GM21360 (cell line): ENCODE measurements around the gene FBN1.
A peak's percentile ranks its signal among the peaks of the same experiment; 100 is the strongest.

Source experiments
- ATAC-seq: cut with Tn5 transposase; IDR thresholded peaks from one replicate; pipeline ENCODE4 v1.9.1; 2021; ENCODE audit warnings: mild to moderate bottlenecking, moderate library complexity; ENCODE audit not compliant: unreplicated experiment

FBN1 gene

GRCh38 chr15:48522123-48522522 lies 123.4 kb downstream of the FBN1 start:
- no peak for ATAC-seq

- no peak for ATAC-seq
These were observed 124.9 kb downstream of the FBN1 start for GRCh38 chr15:48520376-48521155.

DNA sequence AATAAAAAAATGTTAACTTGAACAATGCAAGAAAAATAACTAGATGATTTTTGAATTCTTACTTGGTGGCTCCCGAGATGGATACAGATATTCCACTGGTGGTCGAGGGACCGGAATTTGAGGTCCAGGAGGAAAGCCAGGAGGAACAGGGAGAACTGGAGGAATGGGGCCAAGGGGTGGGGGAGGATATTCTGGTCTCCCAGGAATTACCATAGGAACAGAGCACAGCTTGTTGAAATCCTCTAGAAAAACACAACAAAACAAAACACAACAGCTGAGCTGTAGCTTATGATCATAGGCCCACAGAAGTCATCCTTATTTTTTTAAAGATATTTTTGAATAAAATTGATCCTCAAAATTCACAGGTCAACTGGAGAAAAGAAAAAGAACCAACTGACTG lies 129.4 kb downstream of the FBN1 start:
- no peak for ATAC-seq

DNA sequence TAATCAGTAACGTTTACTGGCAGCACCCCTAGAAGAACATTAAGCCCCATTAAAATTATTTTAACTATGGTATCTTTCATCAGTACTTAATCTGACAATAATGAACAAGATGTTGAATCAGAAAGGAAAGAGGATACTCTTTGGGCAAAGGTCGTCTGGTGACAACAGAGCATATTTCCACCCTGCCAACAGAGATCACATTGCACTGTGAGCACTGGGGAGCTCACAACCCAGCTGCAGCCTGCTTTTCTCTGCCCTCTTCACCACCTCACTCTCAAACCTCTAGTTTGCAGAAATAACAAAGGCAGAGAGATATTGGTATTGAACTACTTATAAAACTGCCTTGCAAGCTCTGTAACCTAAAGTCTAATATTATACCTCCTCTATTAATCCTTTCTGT lies 130.0 kb downstream of the FBN1 start:
- no peak for ATAC-seq

DNA sequence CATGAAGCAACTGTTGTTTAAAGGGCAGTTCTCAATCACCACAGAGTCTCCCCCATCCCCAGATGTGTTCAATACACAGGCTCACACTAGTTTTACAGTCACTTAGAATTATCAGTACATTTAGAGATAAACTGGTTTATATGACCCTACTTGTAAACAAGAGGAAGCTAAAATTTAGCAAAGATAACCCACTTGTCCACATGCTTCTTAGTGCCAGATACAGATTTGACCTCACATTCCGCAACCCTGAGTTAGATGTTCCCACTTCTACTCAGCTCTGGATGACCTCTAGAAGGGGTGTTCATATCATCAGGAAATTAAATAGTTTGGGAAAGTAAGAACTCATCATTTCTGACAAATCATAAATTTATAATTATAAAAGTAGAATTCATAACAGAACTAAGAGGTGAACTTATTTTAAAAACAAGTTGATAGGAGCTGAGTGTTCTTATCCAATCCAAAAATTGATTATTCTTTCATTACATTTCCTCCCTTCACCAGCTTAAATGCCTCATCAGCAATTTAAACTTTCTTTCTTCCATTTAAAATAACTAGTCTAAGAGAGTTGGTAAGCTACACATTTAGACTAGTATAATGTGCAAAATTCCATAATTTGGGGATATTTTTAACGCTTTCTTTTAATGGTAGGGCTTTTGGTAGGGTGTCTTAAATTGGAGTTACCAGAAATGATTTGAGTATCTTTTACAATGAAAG lies 131.2 kb downstream of the FBN1 start:
- ATAC-seq, result no peak

DNA sequence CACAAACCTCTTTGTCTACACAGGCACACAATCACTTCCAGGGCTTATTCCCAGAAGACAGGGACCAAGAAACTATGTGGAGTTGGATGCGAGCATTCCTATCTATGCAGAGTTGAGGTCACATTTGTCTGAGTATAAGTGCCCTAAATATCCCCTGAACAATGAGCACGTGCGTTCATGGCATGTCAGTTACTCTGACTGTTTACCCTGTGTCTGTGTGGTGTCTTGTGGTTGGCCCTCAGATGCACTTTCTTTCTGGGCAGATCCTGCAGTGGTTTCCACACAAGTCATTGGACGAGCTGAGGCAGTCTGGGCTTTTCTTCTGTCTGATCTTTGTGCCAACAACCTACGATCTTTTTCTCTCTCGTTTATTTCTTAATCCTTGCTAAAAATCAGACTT lies 134.5 kb downstream of the FBN1 start:
- ATAC-seq, result no peak

DNA sequence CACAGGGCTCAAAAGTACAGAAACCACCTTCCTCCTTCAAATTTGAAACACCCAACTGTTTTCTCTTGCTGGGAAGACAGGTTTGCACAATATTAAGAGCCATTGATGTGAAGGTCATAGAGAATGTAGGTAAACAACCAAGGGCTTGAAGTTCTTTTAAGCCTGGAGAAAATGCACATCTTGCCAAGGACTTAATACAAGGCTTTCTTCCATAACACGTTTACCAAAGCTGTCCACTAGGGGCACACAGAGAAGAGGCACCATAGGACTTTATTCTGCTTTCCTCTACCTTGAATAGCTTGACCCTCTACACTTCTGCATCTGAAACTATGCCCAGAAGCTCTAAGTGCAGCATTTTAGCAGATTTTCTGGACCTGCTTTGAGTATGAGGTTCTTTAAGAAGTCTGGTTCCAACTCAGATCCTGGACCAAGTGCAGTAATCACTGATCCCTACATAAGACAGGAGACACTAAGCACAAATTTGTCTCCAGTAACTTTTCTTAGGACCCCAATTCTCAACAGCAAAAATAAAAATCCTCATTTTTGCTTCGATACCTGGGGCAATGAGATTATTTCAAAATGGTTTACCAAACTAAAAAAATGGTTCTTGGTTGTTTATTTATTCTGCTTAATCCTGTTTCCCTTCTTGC lies 138.0 kb downstream of the FBN1 start:
- peak; percentile 66 for ATAC-seq

GRCh38 chr15:48505067-48505466 lies 140.4 kb downstream of the FBN1 start:
- ATAC-seq, result no peak

DNA sequence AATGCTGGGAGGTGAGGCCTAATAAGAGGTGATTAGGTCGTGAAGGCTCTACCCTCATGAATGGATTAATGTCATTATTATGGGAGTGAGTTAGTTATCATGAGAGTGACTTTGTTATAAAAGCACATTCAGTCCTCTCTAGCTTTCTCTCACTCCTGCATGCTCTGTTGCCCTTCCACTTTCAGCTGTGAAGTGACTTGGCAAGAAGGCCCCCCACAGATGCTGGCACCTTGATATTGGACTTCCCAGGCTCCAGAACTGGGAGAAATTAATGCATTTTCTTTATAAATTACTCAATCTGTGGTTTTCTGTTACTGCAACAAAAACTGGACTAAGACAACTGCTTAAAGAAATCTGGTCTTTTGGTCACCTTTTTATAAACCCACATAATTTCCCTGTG lies 144.3 kb downstream of the FBN1 start:
- no peak for ATAC-seq

- no peak for ATAC-seq
These were observed 144.9 kb downstream of the FBN1 start for GRCh38 chr15:48500595-48500994.

DNA sequence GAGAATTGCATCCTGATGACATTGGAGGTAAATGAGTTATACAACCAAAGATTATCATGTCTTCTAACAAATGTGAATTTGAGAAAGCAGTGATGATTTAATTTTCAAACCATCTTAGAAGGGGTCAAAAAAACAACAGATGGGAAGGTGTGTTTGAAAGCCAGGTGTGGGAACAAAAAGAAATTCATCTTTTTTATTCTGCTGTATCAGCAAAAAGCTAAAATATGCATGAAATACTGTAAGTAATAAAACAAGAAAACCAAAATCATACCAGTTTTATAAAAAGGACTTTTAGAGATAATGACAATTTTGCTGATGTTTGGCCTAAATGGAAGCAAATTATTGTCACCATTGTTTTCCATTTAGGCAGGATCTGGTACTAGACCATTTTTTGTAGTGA lies 145.5 kb downstream of the FBN1 start:
- no peak for ATAC-seq

DNA sequence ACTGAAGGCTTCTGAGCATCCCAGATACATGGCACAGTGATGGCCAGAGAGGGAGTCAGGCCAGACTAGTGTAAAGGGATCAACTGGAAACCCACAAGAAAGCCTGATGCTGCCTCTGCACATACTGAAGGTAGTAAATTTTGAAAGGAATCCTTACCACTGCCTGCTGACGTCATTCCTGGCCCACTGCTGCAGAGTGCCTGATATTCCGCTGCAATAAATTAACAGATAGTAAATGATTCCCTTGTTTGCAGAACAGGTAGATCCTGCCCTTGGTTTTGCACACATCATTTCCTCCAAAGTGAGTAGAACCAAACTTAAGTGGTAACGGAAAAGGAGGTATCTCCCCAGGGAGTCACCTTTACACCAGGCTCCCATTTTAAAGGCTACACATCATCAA lies 146.7 kb downstream of the FBN1 start:
- ATAC-seq, result no peak

DNA sequence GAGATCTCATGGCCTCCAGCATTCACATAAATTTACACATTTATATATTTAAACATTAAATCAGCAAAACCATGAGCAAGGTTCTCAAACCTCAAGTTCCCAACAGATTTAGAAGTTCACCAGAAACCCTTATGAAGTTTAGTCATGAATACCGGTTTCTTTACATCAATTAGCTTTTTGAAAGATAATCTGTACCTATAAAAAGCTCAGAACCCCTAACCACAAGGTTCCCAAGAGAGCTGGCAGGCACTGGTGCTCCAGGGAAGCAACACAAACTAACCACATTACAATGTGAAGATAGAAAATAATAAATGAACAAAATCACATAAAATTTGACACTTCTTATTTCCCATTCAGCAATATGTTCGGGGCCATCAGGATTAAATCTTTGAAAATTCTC lies 150.9 kb downstream of the FBN1 start:
- ATAC-seq, result no peak

GRCh38 chr15:48493763-48494225 lies 151.7 kb downstream of the FBN1 start:
- no peak for ATAC-seq

- ATAC-seq, result no peak
These were observed 152.3 kb downstream of the FBN1 start for GRCh38 chr15:48493084-48493762.

GRCh38 chr15:48486228-48486627 lies 159.3 kb downstream of the FBN1 start:
- no peak for ATAC-seq

DNA sequence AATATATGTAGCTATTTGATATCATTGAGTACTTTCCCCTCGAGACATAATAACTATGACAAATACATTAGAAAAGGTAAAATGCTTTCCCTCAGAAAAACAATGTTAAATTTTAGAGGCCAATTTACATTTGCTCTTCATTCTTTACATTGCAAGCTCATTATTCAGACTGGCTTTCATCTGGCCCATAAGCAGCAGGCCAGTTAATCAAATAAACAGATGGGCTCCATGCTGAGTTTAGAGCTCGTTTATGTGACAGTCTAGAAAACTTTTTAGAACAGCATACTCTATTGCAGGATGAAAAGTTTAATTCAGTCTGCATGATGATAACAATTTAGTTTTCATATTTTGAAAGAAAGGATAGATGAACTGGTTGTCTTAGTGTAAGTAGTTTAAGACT lies 163.7 kb downstream of the FBN1 start:
- no peak for ATAC-seq

DNA sequence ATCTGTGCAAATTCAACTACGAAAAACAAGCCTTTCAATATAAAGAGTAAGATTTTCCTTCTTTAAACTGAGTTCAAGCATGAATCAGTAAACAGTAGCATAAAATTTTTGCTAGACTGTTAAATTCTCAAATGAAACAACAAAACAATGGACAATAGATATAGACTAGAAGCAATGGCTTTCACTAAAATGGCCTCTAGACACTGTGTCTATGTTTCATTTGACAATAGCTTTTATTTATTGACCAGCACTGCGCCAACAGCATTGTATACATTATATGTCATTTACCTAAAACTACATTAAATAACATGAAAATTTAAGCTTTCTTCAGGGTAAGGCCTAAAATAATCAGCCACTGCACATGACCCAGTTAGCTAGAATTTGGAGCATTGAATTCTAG lies 165.8 kb downstream of the FBN1 start:
- no peak for ATAC-seq

DNA sequence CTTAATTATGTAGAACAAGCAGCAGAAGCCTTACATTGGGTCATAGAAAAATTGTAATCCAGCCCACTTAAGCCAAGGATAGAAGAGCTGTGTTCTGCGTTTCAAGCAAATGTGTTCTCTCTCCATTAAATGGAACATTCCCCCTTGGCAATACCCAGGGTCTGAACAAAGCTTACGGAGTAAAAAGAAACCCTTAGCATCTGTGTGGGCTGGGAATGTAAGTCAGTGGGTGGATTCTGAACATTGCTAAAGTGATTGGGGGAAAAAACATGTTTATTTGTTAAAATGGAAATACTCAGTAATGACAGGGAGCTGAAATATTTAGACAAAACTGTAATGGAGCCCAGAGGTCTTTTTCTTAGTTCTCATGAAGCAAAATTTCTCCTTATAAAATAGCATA lies 166.9 kb downstream of the FBN1 start:
- ATAC-seq, result no peak

- ATAC-seq, result no peak
These were observed 167.6 kb downstream of the FBN1 start for GRCh38 chr15:48477795-48478360.
